Measurements from ENCODE around the gene ABCC2. TPM values are rescaled to one million over a fixed set of nuclear protein-coding genes. Genes with fewer than 3 reads are reported as not detected.

Gene ABCC2
- total and polyA plus RNA-seq, 2 experiments from 2014 or later = 29.7 to 63.1 TPM

DNA sequence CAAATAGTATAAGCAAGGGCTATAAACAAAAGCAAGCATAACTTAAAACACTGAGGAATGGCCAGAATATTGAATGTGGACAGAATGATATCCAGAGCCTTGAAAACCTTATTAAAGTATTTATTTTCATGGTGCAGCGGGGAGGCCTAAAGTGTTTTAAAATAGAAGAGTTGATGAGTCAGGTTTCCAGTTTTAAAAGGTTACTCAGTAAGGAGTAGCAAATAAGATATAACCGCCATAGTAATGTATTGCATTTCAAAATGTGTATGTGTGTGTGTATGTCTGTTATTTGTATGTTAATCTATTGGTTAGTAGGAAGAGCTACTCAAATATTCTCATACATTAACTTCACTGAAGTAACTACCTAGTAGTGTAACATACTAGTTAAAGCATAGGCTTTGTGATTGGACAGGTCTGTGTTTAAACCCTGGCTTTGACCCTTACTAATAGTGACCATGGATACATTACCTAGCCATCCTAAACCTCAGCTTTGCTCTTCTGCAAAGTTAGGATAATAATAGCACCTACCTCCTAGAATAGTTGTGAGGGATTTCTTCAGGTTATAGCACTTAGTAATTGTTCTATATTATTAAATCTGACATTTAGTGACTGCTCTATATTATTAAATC, 33.5 kb upstream of the ABCC2 start:
- Histone ChIP-seq H3K36me3 (replicated peaks; ENCODE audit: insufficient read depth, low read depth) (no peaks in the 10 kb centered on the region), H3K4me1 (ENCODE audit: insufficient read depth) (no peaks in the 10 kb centered on the region), H3K9me3 (ENCODE audit: low read depth) (no peaks in the 10 kb centered on the region), H3K79me2 (no peaks in the 10 kb centered on the region), H3K27me3 (no peaks in the 10 kb centered on the region), H3K4me2 (no peak overlapping the region), H3K27ac (no peak overlapping the region), H4K20me1 (ENCODE audit: insufficient read depth, poor library complexity, severe bottlenecking) (no peaks in the 10 kb centered on the region), H3K9me2 (replicated peaks; ENCODE audit: insufficient read depth) (no peaks in the 10 kb centered on the region), H3K4me3 (no peak overlapping the region), H2AFZ (no peak overlapping the region)
- DNase-seq (ENCODE audit: low spot score) = no peak
- TF ChIP-seq EZH2phosphoT487 (IDR thresholded peaks at IDR 0.05; ENCODE audit: low read depth, severe bottlenecking, unreplicated experiment) (no peak), EZH2 (IDR thresholded peaks at IDR 0.05; ENCODE audit: borderline replicate concordance) (no peak)
- TF ChIP-seq, protein P1, sequence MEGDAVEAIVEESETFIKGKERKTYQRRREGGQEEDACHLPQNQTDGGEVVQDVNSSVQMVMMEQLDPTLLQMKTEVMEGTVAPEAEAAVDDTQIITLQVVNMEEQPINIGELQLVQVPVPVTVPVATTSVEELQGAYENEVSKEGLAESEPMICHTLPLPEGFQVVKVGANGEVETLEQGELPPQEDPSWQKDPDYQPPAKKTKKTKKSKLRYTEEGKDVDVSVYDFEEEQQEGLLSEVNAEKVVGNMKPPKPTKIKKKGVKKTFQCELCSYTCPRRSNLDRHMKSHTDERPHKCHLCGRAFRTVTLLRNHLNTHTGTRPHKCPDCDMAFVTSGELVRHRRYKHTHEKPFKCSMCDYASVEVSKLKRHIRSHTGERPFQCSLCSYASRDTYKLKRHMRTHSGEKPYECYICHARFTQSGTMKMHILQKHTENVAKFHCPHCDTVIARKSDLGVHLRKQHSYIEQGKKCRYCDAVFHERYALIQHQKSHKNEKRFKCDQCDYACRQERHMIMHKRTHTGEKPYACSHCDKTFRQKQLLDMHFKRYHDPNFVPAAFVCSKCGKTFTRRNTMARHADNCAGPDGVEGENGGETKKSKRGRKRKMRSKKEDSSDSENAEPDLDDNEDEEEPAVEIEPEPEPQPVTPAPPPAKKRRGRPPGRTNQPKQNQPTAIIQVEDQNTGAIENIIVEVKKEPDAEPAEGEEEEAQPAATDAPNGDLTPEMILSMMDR (IDR thresholded peaks at IDR 0.05; ENCODE audit: poor library complexity) = no peak
- WGBS (ENCODE audit: low lambda C conversion rate, missing lambda C conversion rate) = 85% methylated on average over 2 of the region's 2 CpGs

DNA sequence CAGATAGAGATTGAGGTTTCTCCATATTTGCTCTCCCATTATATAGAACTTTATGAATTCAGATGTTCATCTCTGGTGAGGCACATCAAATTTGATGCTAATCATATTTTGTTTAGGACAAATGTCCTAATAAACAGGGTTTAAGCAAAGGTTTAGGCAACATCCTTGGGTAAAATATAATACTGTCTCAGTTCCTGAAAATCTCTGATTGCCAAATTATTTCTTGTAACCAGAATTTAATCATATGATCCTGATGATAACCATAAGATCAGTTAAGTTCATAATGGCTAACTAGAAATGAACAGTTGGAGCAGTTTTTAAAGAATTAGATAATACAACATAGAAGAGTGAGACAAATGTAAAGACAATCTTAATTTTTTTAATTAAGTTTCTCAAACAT, 31.8 kb upstream of the ABCC2 start:
- H3K79me2 ChIP-seq = peaks cover 2% of the 10 kb centered on the region
- H3K27ac ChIP-seq = no peak overlapping the region
- H3K4me3 ChIP-seq = no peak overlapping the region
- H2AFZ ChIP-seq = no peak overlapping the region
- H3K9me3 ChIP-seq (ENCODE audit: low read depth) = no peaks in the 10 kb centered on the region
- TF ChIP-seq EZH2 (IDR thresholded peaks at IDR 0.05; ENCODE audit: borderline replicate concordance) (no peak), EZH2phosphoT487 (IDR thresholded peaks at IDR 0.05; ENCODE audit: low read depth, severe bottlenecking, unreplicated experiment) (no peak)
- TF ChIP-seq, protein P1 (IDR thresholded peaks at IDR 0.05; ENCODE audit: poor library complexity) = no peak
- no peaks in the 10 kb centered on the region for H3K27me3 ChIP-seq
- no peaks in the 10 kb centered on the region for H4K20me1 ChIP-seq (ENCODE audit: insufficient read depth, poor library complexity, severe bottlenecking)
- H3K36me3 ChIP-seq (replicated peaks; ENCODE audit: insufficient read depth, low read depth) = no peaks in the 10 kb centered on the region
- DNase-seq (ENCODE audit: low spot score) = no peak
- H3K9me2 ChIP-seq (replicated peaks; ENCODE audit: insufficient read depth) = no peaks in the 10 kb centered on the region
- H3K4me2 ChIP-seq = no peak overlapping the region
- no peaks in the 10 kb centered on the region for H3K4me1 ChIP-seq (ENCODE audit: insufficient read depth)

DNA sequence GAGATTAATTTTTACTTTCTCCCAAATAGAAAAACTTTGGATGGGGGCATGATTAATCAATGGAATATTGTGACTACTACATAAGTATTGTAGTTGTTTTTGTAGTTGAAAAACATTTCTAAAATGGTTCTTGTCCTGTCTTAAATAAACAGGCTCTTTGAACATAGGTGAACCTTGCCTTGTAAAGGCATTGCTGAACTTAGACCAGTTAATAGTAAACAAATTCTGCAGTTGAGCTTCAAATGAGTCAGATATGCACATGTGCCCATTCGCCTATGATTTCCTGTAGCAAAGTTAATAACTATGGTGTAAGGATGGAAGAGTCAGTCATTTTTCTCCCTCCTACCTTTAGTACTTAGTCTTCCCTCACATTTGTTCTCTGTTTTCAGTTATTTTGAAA, 27.8 kb upstream of the ABCC2 start:
- Histone ChIP-seq H4K20me1 (ENCODE audit: insufficient read depth, poor library complexity, severe bottlenecking) (no peaks in the 10 kb centered on the region), H3K4me1 (ENCODE audit: insufficient read depth) (no peaks in the 10 kb centered on the region), H3K36me3 (replicated peaks; ENCODE audit: insufficient read depth, low read depth) (no peaks in the 10 kb centered on the region), H3K27me3 (no peaks in the 10 kb centered on the region), H3K9me2 (replicated peaks; ENCODE audit: insufficient read depth) (no peaks in the 10 kb centered on the region), H3K4me2 (no peak overlapping the region), H3K4me3 (no peak overlapping the region), H3K9me3 (ENCODE audit: low read depth) (no peaks in the 10 kb centered on the region), H3K79me2 (peaks cover 2% of the 10 kb centered on the region), H3K27ac (peak overlapping the region; percentile 33), H2AFZ (no peak overlapping the region)
- peak; percentile 23 for DNase-seq (ENCODE audit: low spot score)
- TF ChIP-seq EZH2phosphoT487 (IDR thresholded peaks at IDR 0.05; ENCODE audit: low read depth, severe bottlenecking, unreplicated experiment) (no peak), EZH2 (IDR thresholded peaks at IDR 0.05; ENCODE audit: borderline replicate concordance) (no peak)
- TF ChIP-seq, protein P1 (IDR thresholded peaks at IDR 0.05; ENCODE audit: poor library complexity) = no peak
- WGBS (ENCODE audit: low lambda C conversion rate, missing lambda C conversion rate) = 78% methylated on average over 1 of the region's 1 CpG
